Astrocyte (in vitro differentiated cells and primary cell): ENCODE measurements around the gene SLC37A4. TPM values are rescaled to one million over a fixed set of nuclear protein-coding genes. Genes with fewer than 3 reads are reported as not detected.

Experiments used
- DNase-seq: peaks from one replicate; pipeline ENCODE4 v3.0.0-alpha.2; 2010; ENCODE audit warnings: low read depth
- FAIRE-seq: peaks from 2 replicates; lab custom pipeline; 2011; peaks lifted over from hg19 to GRCh38; lab: Jason Lieb, UNC
- H2AFZ ChIP-seq: 2 replicates; pipeline ENCODE4 v1.6.0; 2012; ENCODE audit warnings: low read depth, low read length, inconsistent platforms
- H3K27ac ChIP-seq: 2 replicates; pipeline ENCODE4 v1.5.1; 2011; ENCODE audit warnings: low read depth, low read length, inconsistent platforms
- H3K27me3 ChIP-seq: 2 replicates; pipeline ENCODE4 v1.6.0; 2011; ENCODE audit warnings: low read length, inconsistent platforms; ENCODE audit not compliant: insufficient read depth
- H3K36me3 ChIP-seq: 2 replicates; pipeline ENCODE4 v1.5.1; 2011; ENCODE audit warnings: low read length, inconsistent platforms; ENCODE audit not compliant: insufficient read depth
- H3K4me1 ChIP-seq: 2 replicates; pipeline ENCODE4 v1.5.1; 2011; ENCODE audit warnings: low read length, inconsistent platforms; ENCODE audit not compliant: insufficient read depth
- H3K4me2 ChIP-seq: 2 replicates; pipeline ENCODE4 v1.6.0; 2012; ENCODE audit warnings: low read length, inconsistent platforms
- H3K4me3 ChIP-seq: 2 replicates; pipeline ENCODE4 v1.5.1; 2011; ENCODE audit warnings: low read depth, mild to moderate bottlenecking, low read length, inconsistent platforms; ENCODE audit not compliant: insufficient read depth
- H3K79me2 ChIP-seq: 2 replicates; pipeline ENCODE4 v1.6.0; 2012; ENCODE audit warnings: mild to moderate bottlenecking, low read length, inconsistent platforms; ENCODE audit not compliant: insufficient read depth
- H3K9ac ChIP-seq: 2 replicates; pipeline ENCODE4 v1.6.0; 2012; ENCODE audit warnings: mild to moderate bottlenecking, low read length, inconsistent platforms
- H3K9me3 ChIP-seq: 2 replicates; pipeline ENCODE4 v1.5.1; 2012; ENCODE audit warnings: low read depth, mild to moderate bottlenecking, low read length, inconsistent platforms; ENCODE audit not compliant: insufficient read depth
- H4K20me1 ChIP-seq: 2 replicates; pipeline ENCODE4 v1.6.0; 2012; ENCODE audit warnings: low read length, inconsistent platforms; ENCODE audit not compliant: insufficient read depth
- H3K27ac Mint-ChIP-seq: one replicate; pipeline ENCODE4 v1.8.0; 2021; ENCODE audit warnings: mild to moderate bottlenecking, mixed read lengths; ENCODE audit not compliant: unreplicated experiment
- H3K27me3 Mint-ChIP-seq: one replicate; pipeline ENCODE4 v1.8.0; 2021; ENCODE audit warnings: low read depth, mixed read lengths; ENCODE audit not compliant: unreplicated experiment
- H3K36me3 Mint-ChIP-seq: one replicate; pipeline ENCODE4 v1.8.0; 2021; ENCODE audit warnings: low read depth, mixed read lengths; ENCODE audit not compliant: unreplicated experiment
- H3K4me1 Mint-ChIP-seq: one replicate; pipeline ENCODE4 v1.8.0; 2021; ENCODE audit warnings: low read depth, mixed read lengths; ENCODE audit not compliant: unreplicated experiment
- H3K4me3 Mint-ChIP-seq: one replicate; pipeline ENCODE4 v1.8.0; 2021; ENCODE audit warnings: mild to moderate bottlenecking, moderate library complexity, mixed read lengths; ENCODE audit not compliant: unreplicated experiment
- H3K9me3 Mint-ChIP-seq: one replicate; pipeline ENCODE4 v1.8.0; 2021; ENCODE audit warnings: mild to moderate bottlenecking, mixed read lengths; ENCODE audit not compliant: unreplicated experiment
- CTCF ChIP-seq: IDR thresholded peaks from 2 replicates; pipeline ENCODE4 v1.5.1; 2011; ENCODE audit warnings: low read depth, mild to moderate bottlenecking, inconsistent platforms, low read length, moderate library complexity; ENCODE audit not compliant: insufficient read depth
- EZH2 ChIP-seq: IDR thresholded peaks from 2 replicates; pipeline ENCODE4 v1.6.1; 2012; ENCODE audit warnings: mild to moderate bottlenecking, low read length, inconsistent platforms; ENCODE audit not compliant: insufficient read depth
- total RNA-seq: library from RNA; stranded (reverse); gene quantifications from 2 replicates; pipeline ENCODE4 v1.2.1, GENCODE V29; 2021

Gene SLC37A4
- total RNA-seq, 1 donor from 2014 or later, result 8.7 TPM

GRCh38 chr11:119030029-119030328 is 698 bp downstream of the SLC37A4 start:
- peaks cover 18% of the 10 kb centered on the region for H3K36me3 Mint-ChIP-seq
- Histone ChIP-seq H3K4me3 (peak overlapping the region; percentile 78), H3K36me3 (no peaks in the 10 kb centered on the region), H4K20me1 (peaks cover 6% of the 10 kb centered on the region), H2AFZ (peak overlapping the region; percentile 99), H3K27ac (no peak overlapping the region), H3K9ac (peak overlapping the region; percentile 72), H3K9me3 (no peaks in the 10 kb centered on the region), H3K79me2 (no peaks in the 10 kb centered on the region), H3K4me1 (peaks cover 5% of the 10 kb centered on the region), H3K27me3 (no peaks in the 10 kb centered on the region), H3K4me2 (peak overlapping the region; percentile 98)
- no peak for FAIRE-seq
- H3K27ac Mint-ChIP-seq, result no peak overlapping the region
- no peaks in the 10 kb centered on the region for H3K9me3 Mint-ChIP-seq
- TF ChIP-seq CTCF, result no peak
- no peak for DNase-seq
- no peaks in the 10 kb centered on the region for H3K27me3 Mint-ChIP-seq
- peaks cover 13% of the 10 kb centered on the region for H3K4me1 Mint-ChIP-seq
- H3K4me3 Mint-ChIP-seq, result peak overlapping the region; percentile 75

- Histone ChIP-seq H3K27ac (no peak overlapping the region), H4K20me1 (peaks cover 7% of the 10 kb centered on the region), H3K4me1 (peaks cover 5% of the 10 kb centered on the region), H3K36me3 (no peaks in the 10 kb centered on the region), H3K9me3 (no peaks in the 10 kb centered on the region), H3K4me2 (peak overlapping the region; percentile 98), H2AFZ (no peak overlapping the region), H3K4me3 (no peak overlapping the region), H3K9ac (no peak overlapping the region), H3K79me2 (no peaks in the 10 kb centered on the region), H3K27me3 (no peaks in the 10 kb centered on the region)
- TF ChIP-seq CTCF (no peak), EZH2 (no peak)
- no peak for DNase-seq
- FAIRE-seq, result no peak
- H3K4me1 Mint-ChIP-seq, result peaks cover 13% of the 10 kb centered on the region
- H3K9me3 Mint-ChIP-seq, result no peaks in the 10 kb centered on the region
- peak overlapping the region; percentile 75 for H3K4me3 Mint-ChIP-seq
- peak overlapping the region; percentile 75 for H3K27ac Mint-ChIP-seq
- H3K36me3 Mint-ChIP-seq, result peaks cover 18% of the 10 kb centered on the region
- no peaks in the 10 kb centered on the region for H3K27me3 Mint-ChIP-seq
Observed at GRCh38 chr11:119029340-119030028, 1.2 kb downstream of the SLC37A4 start.

DNA sequence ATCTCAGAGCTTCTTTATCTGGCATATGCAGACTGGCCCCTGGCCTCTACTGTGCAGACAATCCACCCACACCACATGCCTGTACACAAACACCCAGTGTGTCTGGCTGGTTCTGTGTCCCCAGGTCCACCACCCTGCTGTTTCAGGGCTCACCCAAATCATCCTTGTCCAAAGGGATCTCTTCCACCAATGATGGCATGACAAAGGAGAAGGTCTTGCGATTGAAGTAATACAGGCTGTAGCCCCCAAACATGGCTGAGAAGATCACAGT is 1.7 kb downstream of the SLC37A4 start:
- Mint-ChIP-seq H3K4me1 (peaks cover 14% of the 10 kb centered on the region), H3K9me3 (no peaks in the 10 kb centered on the region), H3K27ac (peak overlapping the region; percentile 75), H3K4me3 (peak overlapping the region; percentile 75), H3K36me3 (peaks cover 21% of the 10 kb centered on the region), H3K27me3 (no peaks in the 10 kb centered on the region)
- no peak overlapping the region for H3K4me3 ChIP-seq
- H3K27ac ChIP-seq, result no peak overlapping the region
- no peak overlapping the region for H2AFZ ChIP-seq
- TF ChIP-seq EZH2, result no peak
- no peak for TF ChIP-seq CTCF
- FAIRE-seq (no peak), DNase-seq (no peak)
- H3K36me3 ChIP-seq, result peaks cover 2% of the 10 kb centered on the region
- H3K27me3 ChIP-seq, result no peaks in the 10 kb centered on the region
- no peak overlapping the region for H3K4me2 ChIP-seq
- H3K4me1 ChIP-seq, result peaks cover 5% of the 10 kb centered on the region
- no peaks in the 10 kb centered on the region for H3K79me2 ChIP-seq
- H4K20me1 ChIP-seq, result peaks cover 12% of the 10 kb centered on the region
- no peak overlapping the region for H3K9ac ChIP-seq
- no peaks in the 10 kb centered on the region for H3K9me3 ChIP-seq
